ENCODE data around the gene IGFL1.
"Not testable (repeated sequence)": the region's sequence is repeated elsewhere in the genome, so short reads cannot be mapped to it uniquely, and the experiment has no call there.

DNA sequence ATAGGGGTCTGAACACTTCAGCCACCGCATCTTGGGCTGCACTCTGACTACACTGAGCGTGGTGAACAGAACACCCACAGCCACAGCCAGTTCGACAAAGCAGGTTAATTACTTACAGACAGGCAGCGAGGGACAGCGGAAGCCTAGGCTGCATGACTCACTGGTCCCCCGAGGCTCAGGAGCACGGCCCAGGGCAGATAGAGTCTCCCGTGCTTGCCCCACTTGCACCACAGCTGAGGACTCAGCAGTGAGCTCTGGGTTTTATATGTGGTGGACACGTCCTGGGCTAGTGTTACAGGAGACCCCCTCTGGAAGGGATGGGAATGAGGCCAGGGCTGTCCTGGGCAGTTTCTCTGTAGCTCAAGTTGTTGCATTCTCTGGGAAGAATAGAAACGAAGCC is 5.8 kb upstream of the IGFL1 start:
- not testable (repeated sequence) for TF ChIP-seq CTCF (IDR thresholded peaks at IDR 0.05); EZH2 (IDR thresholded peaks at IDR 0.05; ENCODE audit: borderline replicate concordance, insufficient read depth, low read depth, low read length, poor library complexity, severe bottlenecking)

All from B cell (primary cell).